ENCODE data around the gene ABCA3. TPM values are rescaled to one million over a fixed set of nuclear protein-coding genes. Genes with fewer than 3 reads are reported as not detected.

Gene ABCA3
- polyA plus RNA-seq, 1 donor, result 18.4 TPM

DNA sequence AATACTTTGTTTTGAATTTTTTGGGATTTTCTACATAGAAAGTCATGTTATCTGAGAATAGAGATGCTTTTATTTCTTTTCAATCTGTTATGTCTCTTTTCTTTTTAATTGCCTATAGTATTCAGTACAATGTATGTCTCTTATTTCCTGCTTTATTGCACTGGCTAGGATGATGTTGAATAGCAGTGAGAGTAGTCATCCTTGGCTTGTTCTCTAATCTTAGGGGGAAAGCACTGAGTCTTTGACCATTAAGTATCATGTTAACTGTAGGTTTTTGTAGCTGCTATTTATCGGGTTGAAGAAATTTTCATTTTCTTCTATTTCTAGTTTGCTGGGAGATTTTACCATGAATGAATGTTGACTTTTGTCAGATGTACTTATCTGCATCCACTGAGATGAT is 10.0 kb upstream of the ABCA3 start:
- DNase-seq, result no peak

DNA sequence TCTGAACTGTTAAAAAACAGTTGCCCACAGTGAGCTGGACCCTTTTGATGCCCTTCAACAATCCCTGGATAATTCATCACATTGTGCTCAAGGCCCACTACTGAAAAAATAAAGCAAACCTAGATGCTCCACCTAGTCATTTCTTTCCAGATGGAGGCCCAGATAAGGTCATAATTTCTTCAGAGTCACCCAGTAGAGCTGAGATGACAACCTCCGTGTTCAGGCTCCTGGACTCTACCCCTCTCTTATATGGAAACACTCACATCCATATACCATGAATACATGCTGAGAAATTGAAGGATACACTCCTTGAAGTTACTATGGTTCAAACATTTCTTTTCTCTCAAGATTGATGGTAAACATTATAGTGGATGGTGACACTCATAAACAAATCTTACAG is 2.7 kb upstream of the ABCA3 start:
- no peak for DNase-seq

DNA sequence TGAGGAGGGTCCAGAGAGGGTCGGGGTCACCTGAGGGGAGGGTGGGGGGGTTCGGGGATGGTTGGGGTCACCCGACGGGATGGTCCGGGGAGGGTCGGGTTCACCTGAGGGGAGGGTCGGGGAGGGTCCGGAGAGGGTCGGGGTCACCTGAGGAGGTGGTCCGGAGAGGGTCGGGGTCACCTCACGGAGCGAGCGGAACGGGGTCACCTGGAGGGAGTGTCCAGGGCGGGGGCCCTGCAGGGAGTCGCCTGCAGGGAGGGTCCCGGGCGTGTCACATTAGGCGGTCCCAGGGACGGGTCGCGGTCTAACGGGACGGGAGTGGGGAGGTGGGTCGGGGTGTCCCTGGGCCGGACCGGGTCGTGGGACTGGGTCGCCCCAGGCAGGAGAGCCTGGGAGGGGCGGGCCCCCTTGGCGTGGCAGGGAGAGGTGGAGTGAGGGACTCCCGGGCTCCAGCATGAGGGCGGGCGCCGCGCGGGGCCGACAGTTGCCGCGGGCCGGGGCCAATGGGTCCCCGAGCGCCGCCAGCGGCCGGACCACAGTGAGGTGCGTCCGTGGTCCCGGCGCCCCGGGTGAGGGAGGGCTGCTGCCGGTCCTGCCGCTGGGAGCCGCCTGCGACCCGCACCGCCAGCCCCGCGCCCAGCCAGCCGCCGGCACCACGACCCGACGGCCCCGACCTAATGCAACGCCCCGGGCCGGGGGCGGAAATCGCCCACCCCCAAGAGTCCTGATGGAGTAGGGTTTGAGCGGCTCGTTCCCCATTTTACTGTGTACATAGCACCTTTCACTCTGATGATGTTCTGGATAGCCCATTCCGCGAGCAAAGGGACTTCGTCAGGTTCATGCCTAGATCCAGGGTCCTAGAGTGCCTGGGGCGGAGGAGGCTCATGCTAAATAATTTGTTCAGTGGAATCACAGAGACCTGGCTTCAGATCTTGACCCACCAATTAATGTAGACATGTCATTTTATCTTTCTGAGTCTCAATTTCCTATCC is 1.2 kb upstream of the ABCA3 start:
- no peak for DNase-seq

DNA sequence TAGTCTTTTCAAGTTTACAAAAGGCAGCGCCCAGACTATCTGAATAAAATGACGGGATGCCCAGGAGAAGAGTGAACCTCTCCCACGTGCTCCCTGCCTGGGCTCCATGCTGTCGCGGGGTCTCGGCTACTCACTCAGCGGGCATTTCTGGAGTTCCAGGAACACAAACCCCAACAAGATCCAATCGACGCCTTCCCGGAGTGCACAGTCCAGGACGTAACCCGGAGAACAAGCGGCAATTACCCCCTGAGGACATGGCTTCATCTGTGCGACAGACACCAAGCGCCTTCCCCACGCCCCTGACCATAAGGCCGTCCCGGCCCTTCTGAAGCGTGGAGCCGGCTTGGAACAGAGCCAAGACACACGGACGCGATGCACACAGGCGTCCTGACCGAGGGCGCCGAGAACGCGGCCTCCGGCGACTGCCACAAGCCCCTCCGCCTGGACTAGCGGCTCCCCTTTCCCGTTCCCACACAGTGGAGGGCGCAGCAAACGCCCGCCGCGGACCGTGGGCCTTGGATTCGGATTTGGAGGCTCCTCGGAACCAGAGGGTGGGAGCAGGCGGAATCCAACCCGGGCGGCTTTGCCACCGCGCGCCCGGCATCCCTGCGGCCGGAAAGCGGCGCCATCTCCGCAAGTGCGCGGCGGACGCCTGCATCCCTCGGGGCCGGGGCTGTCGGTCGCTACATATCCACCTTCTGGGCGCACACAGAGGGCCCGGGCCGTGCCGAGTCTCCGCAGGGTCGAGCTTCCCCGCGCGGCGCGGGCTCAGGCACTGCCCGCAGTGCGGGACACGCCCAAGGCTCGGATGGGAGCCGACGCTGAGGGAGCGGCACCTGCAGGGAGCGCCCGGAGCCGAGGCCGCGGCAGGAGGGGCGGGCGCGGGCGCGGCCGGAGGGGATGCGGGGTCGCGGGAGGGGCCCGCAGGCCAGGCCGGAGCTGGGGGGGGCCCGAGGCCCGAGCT is 725 bp downstream of the ABCA3 start:
- DNase-seq, result peak; percentile 39

DNA sequence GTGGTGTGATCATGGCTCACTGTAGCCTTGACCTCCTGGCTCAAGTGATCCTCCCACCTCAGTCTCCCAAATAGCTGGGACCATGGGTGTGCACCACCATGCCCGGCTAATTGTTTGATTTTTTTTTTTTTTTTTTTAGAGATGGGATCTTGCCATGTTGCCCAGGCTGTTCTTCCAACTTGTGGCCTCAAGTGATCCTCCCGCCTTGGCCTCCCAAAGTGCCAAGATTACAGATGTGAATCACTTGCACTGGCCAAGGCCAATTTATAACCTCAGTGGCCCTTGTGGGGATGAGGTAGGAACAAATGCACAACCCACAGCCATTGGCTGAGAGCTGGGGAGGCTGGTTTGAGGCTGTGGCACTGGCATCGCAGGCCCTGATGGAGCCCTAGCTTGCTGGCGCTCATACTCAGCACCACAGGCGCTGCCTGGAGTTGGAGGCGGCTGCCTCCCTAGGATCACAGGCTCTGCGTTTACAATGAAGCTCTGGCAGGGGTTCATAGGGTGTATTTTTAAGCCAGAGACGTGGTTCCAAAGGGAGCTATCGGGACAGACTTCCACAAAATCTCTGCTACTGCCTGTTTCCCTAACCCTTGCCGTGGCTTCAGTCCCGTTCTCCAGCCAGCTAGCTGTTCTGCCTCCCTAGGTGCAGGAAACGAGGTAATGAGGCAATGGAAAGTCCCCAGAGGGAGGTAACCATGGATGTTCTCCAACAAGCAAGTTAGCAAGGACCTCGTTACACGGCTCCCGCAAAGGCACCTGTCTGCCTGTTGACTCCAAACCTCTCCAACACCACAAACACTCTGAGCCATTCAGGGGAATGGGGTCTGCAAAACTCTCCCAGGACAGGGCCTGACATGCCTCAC is 2.9 kb downstream of the ABCA3 start:
- DNase-seq, result no peak

DNA sequence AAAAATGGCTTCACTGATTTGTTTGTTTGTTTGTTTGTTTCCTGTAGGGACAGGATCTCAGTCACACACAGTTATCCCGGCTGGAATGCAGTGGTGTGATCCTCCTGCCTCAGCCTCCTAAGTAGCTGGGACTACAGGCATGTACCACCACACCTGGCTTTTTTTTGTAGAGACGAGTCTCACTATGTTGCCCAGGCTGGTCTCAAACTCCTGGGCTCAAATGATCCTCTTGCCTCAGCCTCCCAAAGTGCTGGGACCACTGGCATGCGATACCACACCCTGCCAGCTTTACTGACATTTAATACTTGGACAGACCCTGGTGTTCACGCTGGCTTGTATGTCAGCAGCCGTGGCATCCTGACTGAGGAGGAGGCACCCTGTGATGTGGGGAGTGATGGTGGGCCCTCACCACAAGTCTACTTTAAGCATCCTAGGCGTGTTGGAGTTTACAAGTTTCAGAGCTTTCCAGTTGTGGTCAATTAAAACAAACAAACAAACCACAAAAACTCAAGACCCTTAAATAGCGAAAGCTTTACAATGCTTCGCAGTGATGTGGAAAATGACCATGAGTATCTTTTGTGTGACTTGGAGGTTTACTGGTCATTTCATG is 5.1 kb downstream of the ABCA3 start:
- no peak for DNase-seq

DNA sequence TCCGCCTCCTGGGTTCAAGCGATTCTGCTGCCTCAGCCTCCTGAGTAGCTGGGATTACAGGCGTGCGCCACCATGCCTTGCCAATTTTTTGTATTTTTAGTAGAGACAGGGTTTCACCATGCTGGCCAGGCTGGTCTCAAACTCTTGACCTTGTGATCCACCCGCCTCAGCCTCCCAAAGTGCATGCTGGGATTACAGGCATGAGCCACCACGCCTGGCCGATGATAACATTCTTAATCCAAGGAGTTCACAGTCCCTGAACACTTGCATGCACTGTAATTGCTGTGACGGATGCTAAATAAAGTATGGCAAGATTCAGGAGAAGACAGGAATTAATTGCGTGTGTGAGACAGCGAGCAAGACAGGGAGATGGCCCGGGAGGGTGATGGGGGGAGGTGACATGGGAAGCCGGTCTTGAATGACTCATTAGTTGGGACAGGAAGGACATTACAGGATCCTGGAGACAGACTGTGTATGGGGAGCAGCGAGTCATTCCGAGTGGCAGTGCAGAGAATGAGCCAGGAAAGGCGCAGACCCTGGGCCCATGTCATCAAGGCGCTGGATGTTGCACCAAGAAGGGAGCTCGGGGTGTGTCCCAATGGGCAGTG is 6.7 kb downstream of the ABCA3 start:
- DNase-seq, result no peak

DNA sequence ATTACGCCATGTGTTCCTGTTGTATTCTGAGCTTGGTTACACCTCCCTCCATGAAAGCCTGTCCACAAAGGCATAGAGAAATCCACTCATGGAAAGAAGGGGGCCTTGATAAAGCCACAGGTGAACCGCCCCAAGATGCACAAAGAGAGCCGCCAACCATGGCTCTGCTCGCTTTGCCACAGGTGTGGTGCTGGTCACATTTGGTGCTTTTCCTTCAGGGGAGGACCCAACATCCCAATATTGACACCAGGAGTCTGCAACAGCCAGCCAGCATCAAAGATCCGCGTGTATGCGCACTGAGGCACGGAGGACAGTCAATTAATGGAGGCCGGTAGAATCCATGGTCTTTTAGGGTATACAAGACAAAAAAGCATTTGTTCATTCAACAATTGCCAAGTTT is 7.3 kb downstream of the ABCA3 start:
- DNase-seq, result no peak

DNA sequence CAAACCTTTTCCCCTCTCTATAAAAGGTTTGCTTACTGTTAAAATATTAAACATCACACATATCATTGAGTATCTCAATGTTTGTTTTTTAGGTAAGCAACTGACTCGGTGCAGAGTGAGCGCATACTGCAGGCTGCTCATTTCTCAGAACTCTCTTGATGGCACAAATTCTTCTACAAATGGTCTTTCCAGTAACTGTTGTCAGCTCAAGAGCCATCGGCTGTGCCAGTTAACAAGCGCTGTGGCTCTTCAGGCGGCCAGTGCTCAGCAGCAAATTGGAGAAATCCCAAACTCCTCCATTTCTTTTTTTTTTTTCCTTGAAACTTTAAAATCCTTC is 8.6 kb downstream of the ABCA3 start:
- DNase-seq, result no peak

DNA sequence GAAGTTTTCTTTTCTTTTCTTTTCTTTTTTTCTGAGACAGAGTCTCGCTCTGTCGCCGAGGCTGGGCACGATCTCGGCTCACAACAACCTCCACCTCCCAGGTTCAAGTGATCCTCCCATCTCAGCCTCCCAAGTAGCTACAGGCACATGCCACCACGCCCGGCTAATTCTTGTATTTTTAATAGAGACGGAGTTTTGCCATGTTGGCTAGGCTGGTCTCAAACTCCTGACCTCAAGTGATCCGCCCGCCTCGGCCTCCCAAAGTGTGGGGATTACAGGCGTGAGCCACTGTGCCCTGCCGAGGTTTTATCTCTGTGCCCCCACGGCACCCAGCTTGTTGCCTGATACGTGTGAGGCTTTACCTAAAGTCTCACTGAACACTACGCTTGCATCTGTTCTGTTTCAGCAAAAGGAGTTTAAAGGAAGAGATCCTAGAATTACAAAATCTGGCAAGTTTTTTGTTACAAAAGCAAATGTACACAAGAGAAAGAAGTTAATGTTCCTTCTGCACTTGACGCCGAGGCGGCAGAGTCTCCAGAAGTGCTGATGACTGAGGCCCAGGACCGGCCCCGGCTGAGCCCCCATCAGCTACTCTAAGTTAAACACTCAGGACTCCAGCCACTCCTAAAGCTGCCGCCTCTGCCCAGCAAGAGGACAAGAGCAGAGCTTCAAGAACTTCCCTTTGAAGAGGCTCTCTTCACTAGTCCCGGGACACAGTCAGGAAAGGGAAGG is 9.2 kb downstream of the ABCA3 start:
- no peak for DNase-seq

DNA sequence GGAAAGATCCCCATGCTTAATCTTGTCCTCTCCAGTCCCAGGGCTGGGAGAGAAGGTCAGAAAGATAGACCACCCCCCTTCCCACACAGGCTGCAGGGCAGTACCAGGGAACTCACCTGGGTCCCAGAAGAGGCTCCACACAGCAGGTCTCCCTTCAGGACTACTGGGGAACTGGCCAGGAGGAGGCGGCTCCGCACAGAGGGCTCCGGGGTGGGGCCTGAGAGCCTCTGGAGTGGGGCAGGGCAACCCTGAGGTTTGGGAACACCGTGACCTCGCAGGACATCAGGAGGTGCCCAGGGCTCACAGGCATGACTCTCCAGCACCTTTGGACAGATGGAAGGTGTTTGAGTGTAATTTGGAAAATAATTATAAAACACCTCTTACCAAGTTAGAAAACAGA is 11.0 kb downstream of the ABCA3 start:
- DNase-seq, result no peak

DNA sequence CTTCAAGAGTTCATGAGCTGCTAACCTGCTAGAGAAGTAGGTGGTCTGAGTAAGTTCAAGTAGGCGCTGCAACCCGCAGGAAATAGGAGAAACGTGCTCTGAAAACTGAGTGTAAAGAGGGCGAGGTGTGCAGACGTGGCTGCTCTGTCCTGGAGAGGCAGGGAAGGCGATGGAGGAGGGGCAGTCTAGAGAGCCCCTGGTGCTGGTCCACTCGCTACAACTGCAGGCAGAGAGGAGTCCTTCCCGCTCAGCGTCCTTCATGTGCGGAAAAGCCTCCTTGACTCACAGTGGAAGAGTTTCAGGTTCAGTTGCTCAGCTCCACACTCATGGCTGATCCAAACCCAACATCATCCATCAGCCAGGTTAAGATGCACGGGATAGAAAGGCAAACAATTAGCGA is 12.1 kb downstream of the ABCA3 start:
- DNase-seq, result no peak

DNA sequence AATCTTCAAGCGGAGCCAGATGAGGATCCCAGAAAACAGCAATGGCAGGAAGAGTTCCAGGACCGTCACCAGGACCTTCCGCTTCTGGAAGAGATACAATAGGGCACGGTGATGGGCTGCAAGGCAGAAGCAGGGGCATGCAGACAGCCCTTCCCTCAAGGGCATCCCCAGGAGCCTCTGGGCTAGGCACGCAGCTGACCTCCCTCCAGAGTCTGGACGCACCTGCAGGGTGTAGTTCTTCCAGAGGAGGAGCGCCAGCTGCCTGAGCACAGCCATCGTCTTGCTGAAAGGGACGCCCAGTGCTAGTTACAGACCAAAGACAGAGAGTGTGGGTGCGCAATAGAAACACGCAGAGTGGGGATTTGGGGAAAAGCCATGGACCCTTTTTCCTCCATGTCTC is 14.3 kb downstream of the ABCA3 start:
- no peak for DNase-seq

DNA sequence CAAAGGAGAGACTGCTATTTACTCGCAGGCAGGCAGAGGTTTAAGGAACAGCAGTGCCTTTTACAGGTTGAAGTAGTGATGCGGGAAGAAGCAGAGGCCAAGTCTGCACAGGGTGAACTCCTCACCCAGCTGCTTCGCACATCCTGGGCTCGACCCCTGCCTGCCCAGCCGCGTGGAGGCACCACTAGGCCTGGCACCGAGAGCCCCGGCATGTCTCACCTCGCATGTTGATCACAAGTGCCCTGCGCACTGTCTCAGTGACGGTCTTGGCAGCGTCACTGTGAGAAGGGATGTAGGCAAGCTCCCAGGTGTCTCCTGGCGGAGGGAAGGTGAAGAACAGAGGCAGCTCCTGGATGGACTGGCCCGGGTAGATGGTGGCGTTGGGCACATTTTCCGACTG is 14.7 kb downstream of the ABCA3 start:
- DNase-seq, result no peak

DNA sequence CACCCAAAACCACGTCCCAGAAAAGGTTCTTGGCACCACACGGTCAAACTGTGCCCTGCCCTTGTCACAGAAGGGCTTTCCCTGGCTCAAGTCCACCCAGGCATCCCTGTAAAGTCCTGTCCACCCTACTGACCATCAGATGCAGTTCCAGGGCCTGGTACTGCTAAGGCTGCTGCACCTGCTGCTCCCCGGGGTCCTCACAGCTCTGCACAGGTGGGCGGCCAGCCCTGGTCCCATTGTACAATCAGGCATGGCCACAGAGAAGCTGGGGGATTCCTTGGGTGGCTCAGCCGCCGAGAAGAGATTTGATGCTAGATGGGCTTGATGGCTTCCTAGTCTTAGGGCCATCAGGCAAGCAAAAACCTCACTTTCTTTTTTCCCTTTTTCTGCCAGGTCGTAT is 15.3 kb downstream of the ABCA3 start:
- DNase-seq, result no peak

DNA sequence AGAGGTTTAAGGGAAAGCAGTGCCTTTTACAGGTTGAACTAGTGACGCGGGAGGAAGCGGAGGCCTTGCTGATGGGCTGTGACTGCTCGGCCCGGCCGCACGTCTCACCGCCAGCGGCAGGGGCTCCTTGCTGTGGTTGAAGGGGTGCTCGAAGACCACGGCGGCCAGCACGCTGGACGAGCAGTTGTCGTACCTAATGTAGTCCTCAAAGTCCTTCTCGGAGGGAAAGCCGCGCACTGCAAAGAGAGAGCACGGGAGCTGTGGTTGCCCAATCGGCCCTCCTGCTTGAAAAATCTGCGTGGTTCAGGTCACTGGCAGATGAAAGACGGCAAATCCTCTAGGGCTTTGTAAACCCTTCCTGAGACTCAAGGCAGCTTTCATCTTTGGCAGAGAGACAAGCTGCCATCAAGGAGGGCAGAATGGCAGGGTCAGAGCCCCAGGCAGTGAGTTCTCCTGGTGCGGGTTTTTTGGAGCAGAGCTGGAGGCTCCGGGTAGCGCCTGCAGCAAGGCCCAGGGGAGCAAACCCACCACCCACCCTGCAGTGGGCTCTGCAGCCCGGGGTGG is 16.1 kb downstream of the ABCA3 start:
- no peak for DNase-seq

DNA sequence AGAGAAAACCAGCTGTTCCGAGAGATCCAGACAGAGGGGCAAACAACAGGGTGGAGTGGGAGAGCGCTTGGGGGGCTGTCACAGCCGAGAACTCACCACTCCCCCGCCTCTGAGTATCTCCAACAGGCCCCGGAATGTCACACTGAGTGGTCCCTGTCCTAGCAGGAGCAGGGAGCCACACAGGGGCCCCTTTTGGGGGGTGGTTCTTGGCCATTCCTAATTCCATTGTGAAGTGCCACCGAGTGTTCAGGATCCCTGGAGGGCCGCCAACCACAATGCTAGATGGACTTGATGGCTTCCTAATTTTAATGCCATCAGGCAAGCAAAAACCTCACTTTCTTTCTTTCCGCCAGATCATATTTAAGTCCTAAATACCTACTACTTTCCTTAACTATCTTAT is 16.8 kb downstream of the ABCA3 start:
- no peak for DNase-seq

DNA sequence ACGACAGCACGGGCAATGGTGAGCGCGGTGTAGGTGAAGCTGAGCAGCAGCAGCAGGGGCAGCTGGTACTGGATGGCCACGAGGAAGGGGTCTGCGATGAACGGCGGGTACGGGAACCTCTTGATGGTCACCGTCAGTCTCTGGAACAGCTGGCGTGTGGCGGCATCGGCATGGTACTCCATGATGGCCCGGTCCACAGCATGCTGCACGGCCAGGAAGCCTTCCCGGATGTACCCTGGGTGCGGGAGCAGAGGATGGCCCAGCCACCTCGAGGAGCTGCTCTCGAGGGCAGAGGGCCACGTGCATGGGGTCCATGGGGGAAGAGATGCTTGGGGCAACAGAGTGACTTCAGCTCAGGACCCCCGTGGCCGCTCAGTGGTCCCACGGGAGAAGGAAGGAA is 20.9 kb downstream of the ABCA3 start:
- DNase-seq, result no peak

DNA sequence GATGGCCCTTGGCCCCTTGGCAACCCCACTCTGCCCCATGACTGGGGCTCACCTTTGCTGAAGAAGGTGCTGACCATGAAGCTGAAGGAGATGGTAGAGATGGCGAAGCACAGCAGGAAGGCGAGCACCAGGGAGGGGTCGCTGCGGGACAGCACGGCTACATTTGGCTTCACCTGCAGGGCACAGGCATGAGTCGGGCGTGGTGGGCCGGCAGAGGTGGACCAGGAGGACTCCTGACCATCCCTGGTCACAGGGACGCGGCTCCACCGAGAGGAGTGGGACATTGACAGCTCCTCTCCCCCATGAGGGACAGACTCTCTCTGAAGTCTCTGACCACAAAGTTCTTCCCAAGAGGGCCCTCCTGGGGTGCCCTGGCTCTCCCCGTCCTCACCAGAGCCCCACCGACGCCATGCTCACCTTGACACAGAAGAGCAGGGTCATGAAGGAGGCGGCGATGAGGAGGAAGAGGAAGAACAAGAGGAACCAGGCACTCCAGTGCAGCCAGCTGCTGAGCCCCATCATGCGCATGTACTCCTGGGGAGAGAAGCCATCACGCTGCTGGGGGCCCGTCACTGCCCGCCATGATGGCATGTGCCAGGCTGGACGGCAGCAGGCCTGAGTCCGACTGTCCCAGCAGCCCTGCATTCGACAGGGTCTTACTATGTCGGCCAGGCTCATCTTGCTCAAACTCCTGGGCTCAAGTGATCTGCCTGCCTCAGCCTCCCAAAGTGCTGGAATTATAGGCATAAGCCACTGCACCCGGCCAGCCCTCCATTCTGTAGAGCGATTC is 23.1 kb downstream of the ABCA3 start:
- no peak for DNase-seq

Measured in hindlimb muscle (tissue), 1 donor.